D341Med (cell line): ENCODE results near the gene BCAN.

Experiments used
- DNase-seq: peaks from one replicate; pipeline ENCODE4 v3.0.0; 2012; ENCODE audit warnings: low spot score

Gene BCAN

DNA sequence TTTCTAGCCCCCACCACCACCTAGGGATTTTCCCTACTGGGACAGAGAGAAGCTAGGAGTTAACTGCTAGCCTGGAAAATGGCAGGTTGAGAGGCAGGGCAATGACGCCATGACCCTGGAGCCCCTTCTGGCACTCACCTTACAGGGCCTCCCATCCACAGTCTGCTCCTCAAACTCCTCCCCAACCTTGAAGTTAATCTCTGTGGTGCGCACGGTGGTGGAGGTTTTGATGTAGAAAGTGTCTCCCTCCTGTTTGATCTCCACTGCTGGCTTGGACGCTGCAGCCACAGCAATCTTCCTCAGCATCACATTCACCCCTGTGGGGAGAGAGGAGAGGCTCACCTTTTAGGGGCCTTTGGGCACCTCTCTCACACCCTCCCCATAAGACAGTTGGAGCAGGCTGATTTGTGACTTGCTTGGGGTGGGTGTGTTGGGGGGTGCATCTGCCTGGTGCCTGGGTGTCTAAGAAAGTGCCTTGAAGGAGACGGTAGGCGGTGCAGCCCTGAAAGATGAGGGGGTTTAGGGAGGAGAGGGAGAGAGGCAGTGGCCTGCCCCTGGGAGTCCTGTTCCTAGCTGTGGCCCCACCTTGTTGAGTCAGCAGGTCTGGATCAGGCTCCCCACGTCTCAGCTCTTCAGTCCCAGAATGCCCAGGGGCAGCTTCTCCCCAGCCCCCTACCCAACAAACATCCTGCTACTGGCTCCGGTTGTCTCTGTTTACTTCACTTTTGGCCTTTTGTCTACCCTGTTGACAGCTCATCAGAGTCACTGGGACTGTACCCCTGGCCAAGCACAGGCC, 59.0 kb downstream of the BCAN start:
- DNase-seq = no peak

GRCh38 chr1:156703336-156703735, 61.4 kb downstream of the BCAN start:
- DNase-seq = peak; percentile 28

GRCh38 chr1:156703741-156704140, 61.8 kb downstream of the BCAN start:
- DNase-seq = peak; percentile 70

- peak; percentile 31 for DNase-seq
Observed at GRCh38 chr1:156704166-156704711, 62.3 kb downstream of the BCAN start.

GRCh38 chr1:156704930-156705320, 63.0 kb downstream of the BCAN start:
- peak; percentile 41 for DNase-seq

DNA sequence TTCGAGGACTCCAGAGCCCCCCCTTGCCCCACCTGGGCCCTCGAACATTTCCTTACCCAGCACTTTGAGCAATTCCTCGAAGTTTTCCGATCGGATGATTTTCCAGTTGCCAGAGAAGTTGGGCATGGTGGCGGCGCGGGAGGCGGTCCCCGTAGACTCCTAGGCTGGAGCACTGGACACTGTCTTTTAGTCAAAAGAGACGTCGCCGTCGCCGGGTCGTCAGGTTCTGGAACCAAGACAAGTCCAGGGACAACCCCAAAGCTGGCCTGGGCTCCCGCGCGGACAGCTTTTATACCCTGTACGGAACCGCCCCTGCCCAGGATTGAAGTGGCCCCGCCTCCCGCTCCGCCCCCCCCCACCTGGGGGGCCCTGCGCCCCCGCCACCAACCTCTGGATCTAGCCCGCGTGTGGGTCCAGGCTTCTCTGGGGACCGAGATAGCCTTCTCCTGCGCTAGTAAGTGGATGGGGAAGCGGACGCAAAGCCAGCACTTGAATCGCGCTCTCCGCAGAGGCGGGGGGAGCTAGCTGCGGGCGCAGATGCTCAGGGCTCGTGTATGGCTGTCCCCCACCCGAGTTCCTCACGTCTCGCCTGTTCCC, 63.5 kb downstream of the BCAN start, which contains the start of gene CRABP2:
Gene CRABP2, minus strand, starts transcription at position 263 of the 597 bp plus-strand sequence. Its CDS starts 137 bp downstream, at position 126.
- DNase-seq = peak; percentile 74

- DNase-seq = peak; percentile 88
Observed at GRCh38 chr1:156705918-156706656, 64.2 kb downstream of the BCAN start.

GRCh38 chr1:156706657-156707416, 64.9 kb downstream of the BCAN start:
- peak; percentile 45 for DNase-seq

DNA sequence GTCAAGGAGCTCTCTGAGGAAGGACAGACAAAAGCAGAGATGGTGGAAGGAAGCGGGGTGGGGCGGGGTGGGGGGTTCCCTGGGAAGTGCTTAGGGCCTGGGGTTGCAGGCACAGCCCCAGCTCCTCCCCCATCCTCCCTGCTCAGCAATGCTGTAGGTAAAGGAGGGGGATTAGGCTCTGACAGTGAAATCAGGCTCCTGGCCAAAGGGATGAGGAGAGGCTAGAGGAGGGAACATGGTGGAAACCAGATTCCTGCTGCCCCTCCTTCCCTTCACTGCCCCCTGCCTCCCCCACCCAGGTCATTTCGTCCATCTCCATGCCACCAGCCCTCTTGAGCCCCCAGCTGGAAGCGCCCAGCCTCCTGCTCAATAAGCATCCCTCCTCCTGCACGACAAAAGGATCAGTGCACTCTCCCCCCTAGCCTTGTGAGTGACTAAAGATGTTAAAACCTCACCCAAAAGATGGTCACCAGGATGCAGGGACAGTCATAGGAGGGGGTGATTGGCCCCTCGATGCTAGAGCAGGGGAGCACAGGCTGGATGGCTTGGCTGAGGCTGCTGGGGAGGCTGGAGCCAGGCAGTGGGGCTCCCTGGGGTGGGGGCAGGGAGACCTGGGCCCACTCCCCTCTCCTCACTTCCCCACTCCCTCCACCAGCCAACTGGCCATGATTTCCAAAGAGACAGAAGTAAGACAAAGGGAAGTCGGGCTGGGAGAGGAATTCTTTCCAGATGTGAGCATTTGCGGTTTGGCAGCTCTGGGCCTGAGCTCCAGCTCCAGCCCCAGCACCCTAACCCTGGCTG, 65.7 kb downstream of the BCAN start:
- DNase-seq = peak; percentile 38

GRCh38 chr1:156708218-156708661, 66.3 kb downstream of the BCAN start:
- DNase-seq = peak; percentile 34

DNA sequence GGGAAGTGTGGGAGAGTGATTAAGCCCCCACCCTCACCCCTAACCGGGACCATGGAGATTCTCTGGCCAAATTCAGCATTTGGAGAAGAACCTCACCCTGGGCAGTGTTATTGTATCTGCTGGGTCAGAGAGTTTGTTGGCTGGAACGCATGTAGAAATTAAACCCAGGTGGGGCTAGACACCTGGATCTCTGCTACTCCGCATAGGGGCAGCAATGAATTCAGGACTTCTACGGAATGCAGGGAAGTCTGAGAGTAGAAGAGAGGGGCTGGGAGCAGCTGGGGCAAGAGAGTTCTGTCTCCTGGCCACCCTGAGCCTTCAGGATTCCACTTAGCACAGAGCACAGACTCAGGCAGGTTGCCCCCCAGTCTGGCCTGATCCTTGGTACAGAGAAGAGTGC, 67.1 kb downstream of the BCAN start:
- no peak for DNase-seq
